ENCODE data around the gene LRRC27. TPM values are rescaled to one million over a fixed set of nuclear protein-coding genes. Genes with fewer than 3 reads are reported as not detected.

The LRRC27 gene
- polyA plus RNA-seq, 2 donors, result 2.3 to 2.6 TPM

DNA sequence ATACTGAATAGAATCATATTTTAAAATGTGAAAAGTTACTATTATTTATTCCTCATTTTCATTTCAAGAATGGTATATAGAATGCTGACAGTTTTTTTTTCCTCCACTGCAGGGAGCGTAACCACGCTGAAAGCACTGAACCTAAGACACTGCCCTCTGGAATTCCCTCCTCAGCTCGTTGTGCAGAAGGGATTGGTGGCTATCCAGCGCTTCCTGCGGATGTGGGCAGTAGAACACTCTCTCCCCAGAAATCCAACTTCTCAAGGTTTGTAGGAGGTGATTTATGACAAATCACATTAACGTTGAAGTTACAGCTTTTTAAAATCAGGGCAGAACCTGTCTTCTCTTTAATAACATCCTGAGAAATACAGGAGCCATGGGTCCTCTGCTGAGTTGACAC, 12.4 kb downstream of the LRRC27 start:
- Histone ChIP-seq H3K4me1 (ENCODE audit: control insufficient read depth in 2 of 2, insufficient read depth in 2 of 2, low read length in 1 of 2) (no peaks in the 10 kb centered on the region), H3K9me3 (ENCODE audit: control insufficient read depth in 2 of 2, insufficient read depth in 1 of 2, low read depth in 1 of 2, low read length in 1 of 2) (no peaks in the 10 kb centered on the region), H3K27ac (ENCODE audit: low read depth in 2 of 2, low read length in 1 of 2) (no peak overlapping the region), H3K27me3 (ENCODE audit: control insufficient read depth in 1 of 2, insufficient read depth in 2 of 2, low read length in 2 of 2) (no peaks in the 10 kb centered on the region), H3K36me3 (ENCODE audit: control insufficient read depth in 2 of 2, insufficient read depth in 2 of 2, low read length in 1 of 2) (peaks cover 0 to 3% of the 10 kb centered on the region in 2 donors), H3K4me3 (ENCODE audit: low read depth in 1 of 2, low read length in 2 of 2) (no peak overlapping the region)
- WGBS, 2 donors, result 86 to 93% methylated on average over 6 of the region's 6 CpGs

DNA sequence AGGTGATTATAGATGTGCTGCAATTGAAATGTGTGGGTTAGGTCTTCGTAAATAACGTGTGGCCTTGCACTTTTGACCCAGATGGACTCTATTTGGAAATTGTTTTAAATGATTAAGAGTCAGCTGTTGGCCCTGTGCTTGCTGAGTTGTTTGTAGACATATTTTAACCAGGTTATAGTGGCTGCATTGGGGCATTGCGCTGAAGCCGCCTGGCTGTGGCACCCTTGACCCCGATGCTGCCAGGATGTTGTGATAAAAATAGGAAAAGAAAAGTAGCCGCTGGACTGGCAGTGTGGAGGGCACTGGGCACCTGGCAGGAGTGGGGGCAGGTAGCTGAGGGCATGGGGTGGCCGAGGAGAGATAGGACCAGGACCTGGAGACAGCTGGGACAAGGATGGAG, 13.4 kb downstream of the LRRC27 start:
- no peak overlapping the region for H3K27ac ChIP-seq (ENCODE audit: low read depth in 2 of 2, low read length in 1 of 2)
- H3K4me3 ChIP-seq (ENCODE audit: low read depth in 1 of 2, low read length in 2 of 2), result no peak overlapping the region
- no peaks in the 10 kb centered on the region for H3K4me1 ChIP-seq (ENCODE audit: control insufficient read depth in 2 of 2, insufficient read depth in 2 of 2, low read length in 1 of 2)
- WGBS, 2 donors, result 88 to 94% methylated on average over 7 of the region's 7 CpGs
- no peaks in the 10 kb centered on the region for H3K9me3 ChIP-seq (ENCODE audit: control insufficient read depth in 2 of 2, insufficient read depth in 1 of 2, low read depth in 1 of 2, low read length in 1 of 2)
- peaks cover 0 to 2% of the 10 kb centered on the region in 2 donors for H3K36me3 ChIP-seq (ENCODE audit: control insufficient read depth in 2 of 2, insufficient read depth in 2 of 2, low read length in 1 of 2)
- no peaks in the 10 kb centered on the region for H3K27me3 ChIP-seq (ENCODE audit: control insufficient read depth in 1 of 2, insufficient read depth in 2 of 2, low read length in 2 of 2)

DNA sequence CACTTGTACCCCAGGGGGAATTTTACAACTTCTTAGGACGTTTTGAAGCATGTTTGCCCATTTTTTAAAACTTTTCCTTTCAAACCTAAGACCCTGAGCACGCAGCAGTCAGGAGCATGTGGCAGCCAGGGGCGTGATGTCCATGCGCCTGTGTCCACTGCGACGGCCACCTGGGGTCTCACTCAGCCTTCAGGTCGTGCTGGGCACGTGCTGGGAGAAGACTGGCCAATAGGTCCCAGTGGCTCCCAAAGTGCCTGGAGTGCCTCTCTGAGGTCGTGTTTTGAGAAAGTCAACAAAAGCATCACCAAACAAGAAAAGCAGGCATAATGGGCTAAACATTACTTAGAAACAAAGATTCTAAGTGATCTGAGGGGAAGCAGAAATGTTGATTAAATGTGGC, 14.8 kb downstream of the LRRC27 start:
- Histone ChIP-seq H3K9me3 (ENCODE audit: control insufficient read depth in 2 of 2, insufficient read depth in 1 of 2, low read depth in 1 of 2, low read length in 1 of 2) (no peaks in the 10 kb centered on the region), H3K27me3 (ENCODE audit: control insufficient read depth in 1 of 2, insufficient read depth in 2 of 2, low read length in 2 of 2) (no peaks in the 10 kb centered on the region), H3K4me1 (ENCODE audit: control insufficient read depth in 2 of 2, insufficient read depth in 2 of 2, low read length in 1 of 2) (no peaks in the 10 kb centered on the region), H3K4me3 (ENCODE audit: low read depth in 1 of 2, low read length in 2 of 2) (no peak overlapping the region), H3K27ac (ENCODE audit: low read depth in 2 of 2, low read length in 1 of 2) (no peak overlapping the region), H3K36me3 (ENCODE audit: control insufficient read depth in 2 of 2, insufficient read depth in 2 of 2, low read length in 1 of 2) (peaks cover 0 to 2% of the 10 kb centered on the region in 2 donors)
- WGBS, 2 donors, result 91 to 92% methylated on average over 9 of the region's 9 CpGs

DNA sequence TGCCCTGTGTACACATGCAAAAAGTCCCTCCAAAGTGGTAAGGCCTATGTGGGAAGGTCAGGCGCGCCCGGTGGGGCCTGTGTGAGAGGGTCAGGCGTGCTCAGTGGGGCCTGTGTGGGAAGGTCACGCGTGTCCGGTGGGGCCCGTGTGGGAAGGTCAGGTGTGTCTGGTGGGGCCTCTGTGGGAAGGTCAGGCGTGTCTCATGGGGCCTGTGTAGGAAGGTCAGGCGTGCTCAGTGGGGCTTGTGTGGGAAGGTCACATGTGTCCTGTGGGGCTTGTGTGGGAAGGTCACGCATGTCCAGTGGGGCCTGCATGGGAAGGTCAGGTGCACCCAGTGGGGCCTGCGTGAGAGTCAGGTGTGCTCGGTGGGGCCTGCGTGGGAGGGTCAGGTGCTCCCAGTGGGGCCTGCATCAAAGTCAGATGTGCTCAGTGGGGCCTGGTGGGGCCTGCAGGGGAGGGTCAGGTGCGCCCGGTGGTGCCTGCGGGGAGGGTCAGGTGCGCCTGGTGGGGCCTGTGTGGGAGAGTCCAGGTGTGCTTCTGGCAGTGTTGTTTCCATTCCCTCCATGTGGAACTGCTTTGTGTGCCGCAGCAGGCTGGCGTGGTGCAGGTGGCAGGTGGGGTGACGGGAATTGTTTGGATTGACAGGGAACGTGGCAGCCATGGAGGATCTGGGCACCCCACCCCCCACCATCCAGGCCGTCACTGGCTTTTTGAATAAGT, 15.4 kb downstream of the LRRC27 start:
- H3K4me3 ChIP-seq (ENCODE audit: low read depth in 1 of 2, low read length in 2 of 2), result no peak overlapping the region
- H3K9me3 ChIP-seq (ENCODE audit: control insufficient read depth in 2 of 2, insufficient read depth in 1 of 2, low read depth in 1 of 2, low read length in 1 of 2), result no peaks in the 10 kb centered on the region
- no peaks in the 10 kb centered on the region for H3K27me3 ChIP-seq (ENCODE audit: control insufficient read depth in 1 of 2, insufficient read depth in 2 of 2, low read length in 2 of 2)
- H3K27ac ChIP-seq (ENCODE audit: low read depth in 2 of 2, low read length in 1 of 2), result no peak overlapping the region
- no peaks in the 10 kb centered on the region for H3K4me1 ChIP-seq (ENCODE audit: control insufficient read depth in 2 of 2, insufficient read depth in 2 of 2, low read length in 1 of 2)
- WGBS, 2 donors, result 91 to 93% methylated on average over 23 of the region's 23 CpGs
- peaks cover 0 to 2% of the 10 kb centered on the region in 2 donors for H3K36me3 ChIP-seq (ENCODE audit: control insufficient read depth in 2 of 2, insufficient read depth in 2 of 2, low read length in 1 of 2)

DNA sequence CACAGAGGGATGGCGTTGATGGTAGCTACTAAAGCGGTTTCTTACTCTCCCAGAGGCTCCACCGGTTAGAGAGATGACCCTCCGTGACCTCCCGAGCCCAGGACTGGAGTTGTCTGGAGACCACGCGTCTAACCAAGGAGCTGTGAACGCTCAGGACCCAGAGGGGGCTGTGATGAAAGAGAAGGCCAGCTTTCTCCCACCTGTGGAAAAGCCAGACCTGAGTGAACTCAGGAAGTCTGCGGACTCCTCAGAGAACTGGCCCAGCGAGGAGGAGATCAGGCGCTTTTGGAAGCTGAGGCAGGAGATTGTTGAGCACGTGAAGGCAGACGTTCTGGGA, 15.9 kb downstream of the LRRC27 start:
- Histone ChIP-seq H3K9me3 (ENCODE audit: control insufficient read depth in 2 of 2, insufficient read depth in 1 of 2, low read depth in 1 of 2, low read length in 1 of 2) (no peaks in the 10 kb centered on the region), H3K4me1 (ENCODE audit: control insufficient read depth in 2 of 2, insufficient read depth in 2 of 2, low read length in 1 of 2) (no peaks in the 10 kb centered on the region), H3K27ac (ENCODE audit: low read depth in 2 of 2, low read length in 1 of 2) (no peak overlapping the region), H3K27me3 (ENCODE audit: control insufficient read depth in 1 of 2, insufficient read depth in 2 of 2, low read length in 2 of 2) (no peaks in the 10 kb centered on the region), H3K4me3 (ENCODE audit: low read depth in 1 of 2, low read length in 2 of 2) (no peak overlapping the region), H3K36me3 (ENCODE audit: control insufficient read depth in 2 of 2, insufficient read depth in 2 of 2, low read length in 1 of 2) (peaks cover 0 to 2% of the 10 kb centered on the region in 2 donors)
- 85 to 88% methylated on average over 13 of the region's 13 CpGs for WGBS, 2 donors

DNA sequence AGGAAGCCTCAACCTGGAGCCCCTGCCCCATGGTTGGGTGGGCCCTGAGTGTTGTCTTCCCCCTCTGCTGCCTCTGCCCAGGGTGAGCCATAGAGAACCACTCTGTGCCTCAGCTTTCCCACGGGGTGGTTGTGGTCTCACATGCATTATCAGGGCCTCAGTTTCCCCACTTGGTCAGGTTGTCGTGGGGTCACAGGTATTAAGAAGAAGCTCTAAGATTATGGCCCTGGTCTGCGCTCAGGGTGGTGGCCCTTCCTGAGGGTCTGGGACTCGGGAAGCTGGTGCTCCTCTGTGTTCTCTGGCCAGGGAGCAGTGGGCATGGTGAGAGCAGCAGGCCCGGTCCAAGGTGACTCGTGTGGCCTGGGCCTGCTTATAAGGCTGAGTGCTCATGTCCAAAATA, 17.8 kb downstream of the LRRC27 start:
- no peaks in the 10 kb centered on the region for H3K27me3 ChIP-seq (ENCODE audit: control insufficient read depth in 1 of 2, insufficient read depth in 2 of 2, low read length in 2 of 2)
- H3K4me3 ChIP-seq (ENCODE audit: low read depth in 1 of 2, low read length in 2 of 2), result no peak overlapping the region
- no peaks in the 10 kb centered on the region for H3K4me1 ChIP-seq (ENCODE audit: control insufficient read depth in 2 of 2, insufficient read depth in 2 of 2, low read length in 1 of 2)
- no peaks in the 10 kb centered on the region for H3K9me3 ChIP-seq (ENCODE audit: control insufficient read depth in 2 of 2, insufficient read depth in 1 of 2, low read depth in 1 of 2, low read length in 1 of 2)
- WGBS, 2 donors, result 86 to 87% methylated on average over 6 of the region's 6 CpGs
- H3K27ac ChIP-seq (ENCODE audit: low read depth in 2 of 2, low read length in 1 of 2), result no peak overlapping the region
- H3K36me3 ChIP-seq (ENCODE audit: control insufficient read depth in 2 of 2, insufficient read depth in 2 of 2, low read length in 1 of 2), result peaks cover 0 to 2% of the 10 kb centered on the region in 2 donors

DNA sequence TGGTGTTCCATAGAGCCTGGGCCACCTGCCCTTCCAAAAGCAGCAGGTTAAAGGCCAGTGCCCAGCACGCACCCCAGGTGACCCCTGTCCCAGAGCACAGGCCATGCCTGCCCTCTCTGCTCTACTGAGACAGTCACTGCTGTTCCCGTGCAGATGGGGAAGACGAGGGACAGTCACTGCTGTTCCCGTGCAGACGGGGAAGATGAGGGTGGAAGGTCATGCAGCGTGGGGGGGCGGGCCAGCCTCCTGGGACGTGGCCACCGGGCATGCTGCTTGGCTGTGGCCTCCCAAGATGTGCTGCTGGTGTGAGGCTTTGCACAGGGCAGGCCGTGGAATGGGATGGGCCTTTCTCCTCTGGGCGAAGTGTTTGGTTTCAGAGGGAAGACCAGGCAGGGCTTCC, 18.4 kb downstream of the LRRC27 start:
- Histone ChIP-seq H3K4me1 (ENCODE audit: control insufficient read depth in 2 of 2, insufficient read depth in 2 of 2, low read length in 1 of 2) (no peaks in the 10 kb centered on the region), H3K9me3 (ENCODE audit: control insufficient read depth in 2 of 2, insufficient read depth in 1 of 2, low read depth in 1 of 2, low read length in 1 of 2) (no peaks in the 10 kb centered on the region), H3K36me3 (ENCODE audit: control insufficient read depth in 2 of 2, insufficient read depth in 2 of 2, low read length in 1 of 2) (peaks cover 0 to 2% of the 10 kb centered on the region in 2 donors), H3K27me3 (ENCODE audit: control insufficient read depth in 1 of 2, insufficient read depth in 2 of 2, low read length in 2 of 2) (no peaks in the 10 kb centered on the region), H3K4me3 (ENCODE audit: low read depth in 1 of 2, low read length in 2 of 2) (no peak overlapping the region), H3K27ac (ENCODE audit: low read depth in 2 of 2, low read length in 1 of 2) (no peak overlapping the region)
- WGBS, 2 donors, result 83 to 85% methylated on average over 11 of the region's 11 CpGs

DNA sequence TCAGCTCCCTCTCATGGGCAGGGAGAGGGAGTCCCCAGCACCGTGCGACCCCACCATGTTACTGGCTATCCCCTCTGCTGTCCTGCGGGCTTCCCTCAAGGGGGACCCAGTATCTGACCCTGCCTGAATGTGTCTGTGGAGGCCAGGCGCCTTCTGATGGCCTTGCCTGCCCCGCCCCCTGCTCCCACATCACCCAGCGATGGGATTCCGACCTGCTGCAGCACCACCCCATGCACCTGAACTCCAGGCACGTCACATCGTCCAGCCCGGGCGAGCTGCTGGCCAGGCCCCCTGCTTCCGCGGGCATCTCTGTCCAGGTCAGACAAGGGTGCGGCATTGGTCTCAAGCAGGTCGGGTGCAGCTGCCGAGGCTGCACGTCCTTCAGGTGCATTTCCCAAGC, 19.0 kb downstream of the LRRC27 start:
- Histone ChIP-seq H3K9me3 (ENCODE audit: control insufficient read depth in 2 of 2, insufficient read depth in 1 of 2, low read depth in 1 of 2, low read length in 1 of 2) (no peaks in the 10 kb centered on the region), H3K4me1 (ENCODE audit: control insufficient read depth in 2 of 2, insufficient read depth in 2 of 2, low read length in 1 of 2) (no peaks in the 10 kb centered on the region), H3K4me3 (ENCODE audit: low read depth in 1 of 2, low read length in 2 of 2) (no peak overlapping the region), H3K36me3 (ENCODE audit: control insufficient read depth in 2 of 2, insufficient read depth in 2 of 2, low read length in 1 of 2) (peaks cover 0 to 2% of the 10 kb centered on the region in 2 donors), H3K27me3 (ENCODE audit: control insufficient read depth in 1 of 2, insufficient read depth in 2 of 2, low read length in 2 of 2) (no peaks in the 10 kb centered on the region), H3K27ac (ENCODE audit: low read depth in 2 of 2, low read length in 1 of 2) (no peak overlapping the region)
- WGBS, 2 donors, result 94 to 97% methylated on average over 17 of the region's 17 CpGs

DNA sequence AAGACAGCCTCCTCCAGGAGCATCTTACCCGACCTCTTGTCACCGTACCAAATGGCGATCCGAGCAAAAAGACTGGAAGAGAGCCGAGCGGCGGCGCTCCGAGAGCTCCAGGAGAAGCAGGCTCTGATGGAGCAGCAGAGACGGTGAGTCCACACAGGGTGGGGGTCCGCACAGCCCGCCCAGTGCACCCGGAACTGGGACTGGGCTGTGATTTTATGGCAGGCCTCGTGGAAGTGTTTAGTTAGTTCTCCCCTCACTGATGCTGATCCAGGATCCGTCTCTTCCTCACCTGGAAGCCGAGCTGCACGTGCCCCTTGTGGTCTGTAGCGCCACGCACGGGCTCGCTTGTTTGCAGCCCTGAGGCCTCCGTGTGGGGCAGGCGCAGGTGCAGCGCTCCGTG, 19.6 kb downstream of the LRRC27 start:
- Histone ChIP-seq H3K27ac (ENCODE audit: low read depth in 2 of 2, low read length in 1 of 2) (no peak overlapping the region), H3K27me3 (ENCODE audit: control insufficient read depth in 1 of 2, insufficient read depth in 2 of 2, low read length in 2 of 2) (no peaks in the 10 kb centered on the region), H3K9me3 (ENCODE audit: control insufficient read depth in 2 of 2, insufficient read depth in 1 of 2, low read depth in 1 of 2, low read length in 1 of 2) (no peaks in the 10 kb centered on the region), H3K36me3 (ENCODE audit: control insufficient read depth in 2 of 2, insufficient read depth in 2 of 2, low read length in 1 of 2) (peaks cover 0 to 2% of the 10 kb centered on the region in 2 donors), H3K4me1 (ENCODE audit: control insufficient read depth in 2 of 2, insufficient read depth in 2 of 2, low read length in 1 of 2) (no peaks in the 10 kb centered on the region), H3K4me3 (ENCODE audit: low read depth in 1 of 2, low read length in 2 of 2) (no peak overlapping the region)
- 88 to 89% methylated on average over 25 of the region's 25 CpGs for WGBS, 2 donors
